ENCODE measurements around the gene LEP. TPM values are rescaled to one million over a fixed set of nuclear protein-coding genes. Genes with fewer than 3 reads are reported as not detected.

LEP gene
- polyA plus RNA-seq, 1 of the 3 experiments (the other 2 are of a cell fraction): not detected

- Histone ChIP-seq H3K27ac (ENCODE audit: low read depth in 2 of 2, low read length in 1 of 2) (no peak overlapping the region), H3K9ac (no peak overlapping the region), H3K4me2 (no peak overlapping the region), H3K4me3 (ENCODE audit: low read depth in 2 of 2, low read length in 1 of 2) (no peak overlapping the region), H3F3A (replicated peaks; ENCODE audit: insufficient read depth) (no peaks in the 10 kb centered on the region), H3K9me3 (no peaks in the 10 kb centered on the region), H3K4me1 (ENCODE audit: control insufficient read depth in 1 of 2, insufficient read depth in 2 of 2, low read depth in 1 of 2, low read length in 1 of 2) (peaks cover 0 to 7% of the 10 kb centered on the region in 2 experiments; a peak in 1 of 4 replicates), H3K36me3 (replicated peaks in 1 of 2; ENCODE audit: control insufficient read depth in 1 of 2, insufficient read depth in 2 of 2, low read length in 1 of 2) (no peaks in the 10 kb centered on the region), H3K79me2 (ENCODE audit: insufficient read depth) (no peaks in the 10 kb centered on the region), H2AFZ (ENCODE audit: low read depth) (no peak overlapping the region), H3K27me3 (ENCODE audit: insufficient read depth) (peaks cover 2% of the 10 kb centered on the region; the same call in 1 of the 2 replicates), H3K9me2 (no peaks in the 10 kb centered on the region), H4K20me1 (ENCODE audit: insufficient read depth) (no peaks in the 10 kb centered on the region)
- ChIA-PET CTCF (interaction anchor here (0.8 to 3.1 kb wide), 4 partner anchors 10 to 99 kb away, joined by 3 to 13 read pairs (median 4); no protein-coding TSS in a partner anchor), POLR2A (no interaction called here)
- no peak for TF ChIP-seq TAF1 (IDR thresholded peaks at IDR 0.05; ENCODE audit: borderline replicate concordance, low read depth, low read length)
- no peak for TF ChIP-seq GATA2 (CRISPR knock-in tag; IDR thresholded peaks at IDR 0.05)
- no peak for TF ChIP-seq POLR2AphosphoS5 (IDR thresholded peaks at IDR 0.05; ENCODE audit: low read depth, low read length)
- TF ChIP-seq MAX (IDR thresholded peaks at IDR 0.05; ENCODE audit: low read depth): no peak
- no peak for TF ChIP-seq ZBTB33 (IDR thresholded peaks at IDR 0.05; ENCODE audit: borderline replicate concordance, low read depth)
- TF ChIP-seq USF2 (IDR thresholded peaks at IDR 0.05; ENCODE audit: borderline replicate concordance, low read depth, low read length): no peak
- no peak for TF ChIP-seq NFIC (IDR thresholded peaks at IDR 0.05; ENCODE audit: borderline replicate concordance)
- TF ChIP-seq TEAD4 (IDR thresholded peaks at IDR 0.05; ENCODE audit: borderline replicate concordance, insufficient read depth): no peak
- no peak for TF ChIP-seq IRF3 (IDR thresholded peaks at IDR 0.05; ENCODE audit: low read depth, low read length)
- no peak for TF ChIP-seq FOXJ3 (CRISPR knock-in tag; IDR thresholded peaks at IDR 0.05)
- no peak for TF ChIP-seq YY1 (IDR thresholded peaks at IDR 0.05; ENCODE audit: low read depth)
- TF ChIP-seq GABPA (IDR thresholded peaks at IDR 0.05; ENCODE audit: low read depth): no peak
- no peak for TF ChIP-seq SIN3A (IDR thresholded peaks at IDR 0.05; ENCODE audit: borderline replicate concordance, low read depth, low read length)
- no peak for TF ChIP-seq FOSL2 (IDR thresholded peaks at IDR 0.05; ENCODE audit: borderline replicate concordance, low read depth)
- TF ChIP-seq EZH2phosphoT487 (IDR thresholded peaks at IDR 0.05; ENCODE audit: borderline replicate concordance, low read depth): no peak
- no peak for TF ChIP-seq USF1 (IDR thresholded peaks at IDR 0.05; ENCODE audit: borderline replicate concordance, low read depth)
- no peak for TF ChIP-seq REST (IDR thresholded peaks at IDR 0.05; ENCODE audit: low read depth, low read length)
- TF ChIP-seq CHD2 (IDR thresholded peaks at IDR 0.05; ENCODE audit: low read length, partially characterized antibody): no peak
- no peak for DNase-seq
- 75% methylated on average over 9 of the region's 9 CpGs for WGBS (ENCODE audit: low lambda C conversion rate)
Observed at GRCh38 chr7:128234476-128235026, 6.5 kb upstream of the LEP start.

Data from SK-N-SH (cell line).